SU-DHL-6 (cell line): Measurements from ENCODE around the gene FN3KRP.

Experiments
- H2AFZ ChIP-seq: fragments of 200-600 bp; sonication (generic); 2 replicates; pipeline ENCODE4 v1.6.1; 2014; ENCODE audit warnings: low read depth, mild to moderate bottlenecking, moderate library complexity, mixed read lengths, antibody characterized with exemption, low read length; ENCODE audit not compliant: severe bottlenecking
- H3F3A ChIP-seq: fragments of 200-600 bp; shearing (Covaris generic); 2 replicates; pipeline ENCODE4 v1.6.0; 2016; ENCODE audit warnings: antibody characterized with exemption, mild to moderate bottlenecking; ENCODE audit not compliant: insufficient read depth
- H3K27ac ChIP-seq: fragments of 200-600 bp; sonication (generic); 2 replicates; pipeline ENCODE4 v1.5.1; 2016; ENCODE audit warnings: low read depth, mild to moderate bottlenecking, low read length, moderate library complexity, mixed read lengths
- H3K27me3 ChIP-seq: fragments of 200-600 bp; sonication (generic), shearing (Covaris generic); 2 replicates; pipeline ENCODE4 v1.6.0; 2014; ENCODE audit warnings: mild to moderate bottlenecking, low read length
- H3K36me3 ChIP-seq: fragments of 200-600 bp; sonication (generic); 2 replicates; pipeline ENCODE4 v1.6.1; 2014; ENCODE audit warnings: mild to moderate bottlenecking, low read length, mixed read lengths
- H3K4me2 ChIP-seq: fragments of 300-600, 200-600 bp; shearing (Covaris generic), sonication (generic); 2 replicates; pipeline ENCODE4 v1.6.0; 2014; ENCODE audit warnings: low read length, low read depth, mild to moderate bottlenecking; ENCODE audit not compliant: poor library complexity, severe bottlenecking
- H3K4me3 ChIP-seq: fragments of 200-600 bp; sonication (generic); 2 replicates; pipeline ENCODE4 v1.5.1; 2014; ENCODE audit warnings: antibody characterized with exemption, low read length, mild to moderate bottlenecking, mixed read lengths; ENCODE audit not compliant: insufficient read depth, poor library complexity, severe bottlenecking
- H3K79me2 ChIP-seq: fragments of 200-600 bp; sonication (generic); 2 replicates; pipeline ENCODE4 v1.6.1; 2014; ENCODE audit warnings: mild to moderate bottlenecking, low read length, moderate library complexity; ENCODE audit not compliant: insufficient read depth
- H3K9ac ChIP-seq: fragments of 200-600 bp; sonication (generic); 2 replicates; pipeline ENCODE4 v1.7.0; 2014; ENCODE audit warnings: mild to moderate bottlenecking, low read length
- H3K9me2 ChIP-seq: fragments of 200-600 bp; sonication (generic); replicated peaks from 2 replicates; pipeline ENCODE4 v1.6.1; 2014; ENCODE audit warnings: low read length; ENCODE audit not compliant: insufficient read depth
- H3K9me3 ChIP-seq: fragments of 200-600 bp; sonication (generic); 2 replicates; pipeline ENCODE4 v1.6.1; 2014; ENCODE audit warnings: low read length, mixed read lengths; ENCODE audit not compliant: insufficient read depth
- H4K20me1 ChIP-seq: fragments of 200-600 bp; sonication (generic); 2 replicates; pipeline ENCODE4 v1.6.1; 2014; ENCODE audit warnings: low read depth, mild to moderate bottlenecking, antibody characterized with exemption, low read length, moderate library complexity, mixed read lengths
- CTCF ChIP-seq: fragments of 200-600 bp; sonication (generic); IDR thresholded peaks from one replicate; pipeline ENCODE4 v1.5.1; 2017; ENCODE audit warnings: antibody characterized with exemption, mild to moderate bottlenecking, low read length, moderate library complexity; ENCODE audit not compliant: insufficient read depth, poor library complexity, severe bottlenecking
- EZH2phosphoT487 ChIP-seq: fragments of 200-600 bp; sonication (generic), shearing (Covaris generic); conservative IDR thresholded peaks from 2 replicates; pipeline ENCODE4 v1.6.1; 2018; ENCODE audit warnings: mild to moderate bottlenecking, antibody characterized with exemption, low read length, moderate library complexity, mixed read lengths

FN3KRP gene

DNA sequence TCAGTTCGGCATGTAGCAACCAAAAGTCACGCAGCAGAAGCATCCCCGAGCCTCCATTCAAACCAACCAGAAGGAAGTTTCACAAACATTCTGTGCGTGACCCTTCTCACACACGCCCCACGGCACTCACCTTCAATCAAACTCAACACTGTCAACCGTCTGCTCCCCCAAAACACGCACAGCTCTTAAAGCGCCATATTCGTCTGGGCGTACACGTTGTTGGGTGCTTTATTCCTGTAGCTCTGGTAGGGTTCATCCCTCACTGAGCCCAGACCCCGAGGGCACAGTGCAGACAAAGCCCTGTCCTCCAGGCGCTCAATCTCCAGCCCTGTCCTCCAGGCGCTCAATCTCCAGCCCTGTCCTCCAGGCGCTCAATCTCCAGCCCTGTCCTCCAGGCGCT, 20.2 kb upstream of the FN3KRP start:
- TF ChIP-seq CTCF (no peak), EZH2phosphoT487 (no peak)
- Histone ChIP-seq H2AFZ (no peak overlapping the region), H3K9me3 (peaks cover 11% of the 10 kb centered on the region), H3K36me3 (no peaks in the 10 kb centered on the region), H3K4me3 (no peak overlapping the region), H3K79me2 (no peaks in the 10 kb centered on the region), H3K4me2 (no peak overlapping the region), H3K9me2 (no peaks in the 10 kb centered on the region), H3K9ac (no peak overlapping the region), H3F3A (no peaks in the 10 kb centered on the region), H4K20me1 (no peaks in the 10 kb centered on the region), H3K27ac (no peak overlapping the region), H3K27me3 (no peaks in the 10 kb centered on the region)

DNA sequence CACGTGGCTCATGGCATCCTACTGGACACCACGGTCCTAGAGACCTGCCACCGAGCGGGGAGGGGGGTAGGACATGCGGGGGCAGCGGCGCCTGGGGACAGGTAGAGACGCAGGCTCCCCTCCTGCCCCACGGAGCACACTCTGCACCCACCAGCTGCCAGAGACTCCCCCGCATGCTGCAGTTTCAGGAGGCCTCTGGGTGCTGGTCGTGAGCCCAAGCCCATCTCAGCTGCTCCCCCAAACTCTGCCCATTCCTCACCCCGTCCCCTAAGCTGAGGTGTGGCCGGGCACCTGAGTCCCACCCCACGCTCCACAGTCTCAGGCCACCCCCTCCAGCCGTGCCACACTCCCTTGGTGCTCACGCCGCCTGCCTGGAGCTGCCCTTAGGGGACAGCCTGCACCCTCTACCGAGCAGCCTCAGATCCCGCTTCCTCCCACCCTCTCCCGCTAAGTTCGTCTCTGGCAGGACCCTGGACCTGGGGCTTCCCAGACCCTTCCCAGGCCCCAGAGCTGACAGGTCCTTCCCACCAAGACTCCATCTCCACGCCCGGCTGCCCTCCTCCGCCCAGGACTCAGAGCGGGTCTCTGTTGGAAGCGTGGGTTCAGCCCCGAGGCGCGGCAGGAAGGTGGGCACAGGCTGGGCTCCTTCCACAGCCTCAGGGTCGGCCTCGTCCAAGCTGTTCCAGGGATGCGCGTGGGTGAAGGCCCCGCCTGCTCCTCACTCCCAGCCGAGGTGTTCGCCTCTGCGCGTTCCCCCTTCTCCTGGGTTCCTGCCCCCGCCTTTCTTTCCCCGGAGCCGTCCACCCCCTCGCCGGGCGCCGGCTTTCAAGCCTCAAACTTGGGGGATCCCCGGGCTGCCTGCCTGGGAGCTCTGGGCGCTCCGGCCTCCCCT, 19.3 kb upstream of the FN3KRP start:
- no peak overlapping the region for H3K9ac ChIP-seq
- H3K9me3 ChIP-seq = peaks cover 11% of the 10 kb centered on the region
- H3K4me3 ChIP-seq = no peak overlapping the region

GRCh38 chr17:82697808-82698064, 18.8 kb upstream of the FN3KRP start:
- no peaks in the 10 kb centered on the region for H3K79me2 ChIP-seq
- no peak overlapping the region for H2AFZ ChIP-seq
- TF ChIP-seq CTCF (no peak), EZH2phosphoT487 (no peak)
- no peaks in the 10 kb centered on the region for H3K27me3 ChIP-seq
- H3K9me2 ChIP-seq = no peaks in the 10 kb centered on the region
- no peaks in the 10 kb centered on the region for H3F3A ChIP-seq
- H3K9ac ChIP-seq = no peak overlapping the region
- H4K20me1 ChIP-seq = no peaks in the 10 kb centered on the region
- peak overlapping the region; percentile 20 for H3K4me2 ChIP-seq
- H3K27ac ChIP-seq = no peak overlapping the region
- peaks cover 11% of the 10 kb centered on the region for H3K9me3 ChIP-seq
- no peak overlapping the region for H3K4me3 ChIP-seq
- no peaks in the 10 kb centered on the region for H3K36me3 ChIP-seq

More for the DNA sequence above, 19.3 kb upstream of the FN3KRP start:
- no peaks in the 10 kb centered on the region for H3F3A ChIP-seq
- no peak overlapping the region for H2AFZ ChIP-seq
- H3K9me2 ChIP-seq = no peaks in the 10 kb centered on the region
- H3K4me2 ChIP-seq = no peak overlapping the region
- H3K79me2 ChIP-seq = no peaks in the 10 kb centered on the region
- no peaks in the 10 kb centered on the region for H3K36me3 ChIP-seq
- H4K20me1 ChIP-seq = no peaks in the 10 kb centered on the region
- H3K27ac ChIP-seq = no peak overlapping the region
- H3K27me3 ChIP-seq = no peaks in the 10 kb centered on the region
- no peak for TF ChIP-seq CTCF
- no peak for TF ChIP-seq EZH2phosphoT487
